Caco-2 (cell line): Measurements from ENCODE around the gene IPO4. TPM values are rescaled to one million over a fixed set of nuclear protein-coding genes. Genes with fewer than 3 reads are reported as not detected.

Experiments used
- BruUV-seq: library from RNA; stranded (reverse); fragments of 400-500 nt; replicated peaks from 2 replicates; lab custom pipeline; 2021; lab: Mats Ljungman, UMichigan
- CTCF ChIA-PET: fragments of 300-600 bp; sonication (Branson Sonifier 250); formaldehyde crosslinking; loops from one replicate; lab custom pipeline; 2022; ENCODE audit warnings: antibody characterized with exemption; lab: Charles Lee
- POLR2A ChIA-PET: fragments of 300-600 bp; sonication (Branson Sonifier 250); formaldehyde crosslinking; loops from one replicate; lab custom pipeline; 2022; ENCODE audit warnings: antibody characterized with exemption; lab: Charles Lee
- DNase-seq, 2 experiments: peaks; one replicate each; pipeline versions ENCODE4 v3.0.0 to v3.0.0-alpha.2; 2020 to 2022
- H3K27me3 ChIP-seq: replicated peaks from 2 replicates; pipeline ENCODE4 v1.6.0; 2011; ENCODE audit warnings: low read length; ENCODE audit not compliant: control insufficient read depth, insufficient read depth
- H3K36me3 ChIP-seq: 2 replicates; pipeline ENCODE4 v1.5.1; 2011; ENCODE audit warnings: low read length; ENCODE audit not compliant: control insufficient read depth, insufficient read depth
- H3K4me1 ChIP-seq: fragments of 250-450 bp; sonication (Bioruptor Pico); 2 replicates; pipeline ENCODE4 v1.5.1; 2020; ENCODE audit warnings: mild to moderate bottlenecking
- H3K4me3 ChIP-seq: 2 replicates; pipeline ENCODE4 v1.5.1; 2011; ENCODE audit warnings: low read depth, mild to moderate bottlenecking, control low read depth, low read length
- H3K9me3 ChIP-seq: fragments of 250-450 bp; sonication (Bioruptor Pico); 2 replicates; pipeline ENCODE4 v1.5.1; 2020; ENCODE audit warnings: mild to moderate bottlenecking, moderate library complexity
- H3K27ac Mint-ChIP-seq: one replicate; pipeline ENCODE4 v1.8.0; 2022; ENCODE audit warnings: mixed read lengths; ENCODE audit not compliant: unreplicated experiment
- H3K27me3 Mint-ChIP-seq: one replicate; pipeline ENCODE4 v1.8.0; 2022; ENCODE audit warnings: mixed read lengths; ENCODE audit not compliant: insufficient read depth, unreplicated experiment
- H3K36me3 Mint-ChIP-seq: one replicate; pipeline ENCODE4 v1.8.0; 2022; ENCODE audit warnings: mild to moderate bottlenecking, mixed read lengths; ENCODE audit not compliant: insufficient read depth, unreplicated experiment
- H3K4me1 Mint-ChIP-seq: one replicate; pipeline ENCODE4 v1.8.0; 2022; ENCODE audit warnings: low read depth, mixed read lengths; ENCODE audit not compliant: unreplicated experiment
- H3K4me3 Mint-ChIP-seq: one replicate; pipeline ENCODE4 v1.8.0; 2022; ENCODE audit warnings: mild to moderate bottlenecking, moderate library complexity, mixed read lengths; ENCODE audit not compliant: unreplicated experiment
- H3K9me3 Mint-ChIP-seq: one replicate; pipeline ENCODE4 v1.8.0; 2022; ENCODE audit warnings: mixed read lengths; ENCODE audit not compliant: unreplicated experiment
- intact Hi-C: fragments of 100-400 bp; cut with micrococcal nuclease; formaldehyde crosslinking; loops from one replicate; pipeline ENCODE4 v1.10.0; 2022; ENCODE audit not compliant: unreplicated experiment
- total RNA-seq: library from RNA; stranded (reverse); gene quantifications from 2 replicates; pipeline ENCODE4 v1.2.3, GENCODE V29; 2022
- TF ChIP-seq, protein P1 (sequence below), 2 experiments: fragments of 200-600 bp in 1 of 2; IDR thresholded peaks; 1 replicate in 1 of 2; 2 replicates in 1 of 2; pipeline versions ENCODE4 v1.5.1 to v1.8.0; 2011 to 2022; ENCODE audit warnings: antibody characterized with exemption in 1 of 2, control low read depth in 1 of 2, inconsistent platforms in 1 of 2, low read depth in 1 of 2, low read length in 1 of 2, mild to moderate bottlenecking in 1 of 2, moderate library complexity in 1 of 2; ENCODE audit not compliant: insufficient read depth in 1 of 2, severe bottlenecking in 1 of 2, unreplicated experiment in 1 of 2

IPO4 gene
- total RNA-seq, 1 experiment from 2014 or later = 85.4 TPM

DNA sequence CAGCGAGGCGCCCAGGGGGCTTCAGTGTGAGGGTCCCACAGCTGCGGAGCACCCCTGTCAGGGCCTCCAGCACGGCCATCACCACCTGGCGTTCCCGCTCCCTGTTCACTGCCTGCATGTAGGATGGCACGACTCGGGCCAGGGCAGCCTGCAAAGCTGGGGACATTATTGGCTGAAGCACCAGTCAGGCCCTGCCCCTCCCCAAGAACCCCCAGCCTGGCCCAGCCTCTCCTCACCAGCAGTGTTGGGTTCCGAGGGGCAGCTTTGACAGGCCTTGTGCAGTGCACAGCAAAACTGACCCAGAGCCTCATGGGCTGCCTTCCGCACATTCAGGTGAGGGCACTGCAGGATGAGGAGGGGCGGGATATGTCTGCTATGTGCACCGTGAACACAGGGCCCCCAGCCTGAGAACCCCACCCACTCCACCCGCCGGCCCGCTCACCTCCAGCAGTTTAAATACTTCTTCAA, 5.6 kb downstream of the IPO4 start:
- Histone ChIP-seq H3K36me3 (peaks cover 3% of the 10 kb centered on the region), H3K27me3 (no peaks in the 10 kb centered on the region), H3K4me1 (no peaks in the 10 kb centered on the region), H3K4me3 (no peak overlapping the region), H3K9me3 (no peaks in the 10 kb centered on the region)
- peaks cover 57% of the 10 kb centered on the region for H3K36me3 Mint-ChIP-seq
- TF ChIP-seq, protein P1, sequence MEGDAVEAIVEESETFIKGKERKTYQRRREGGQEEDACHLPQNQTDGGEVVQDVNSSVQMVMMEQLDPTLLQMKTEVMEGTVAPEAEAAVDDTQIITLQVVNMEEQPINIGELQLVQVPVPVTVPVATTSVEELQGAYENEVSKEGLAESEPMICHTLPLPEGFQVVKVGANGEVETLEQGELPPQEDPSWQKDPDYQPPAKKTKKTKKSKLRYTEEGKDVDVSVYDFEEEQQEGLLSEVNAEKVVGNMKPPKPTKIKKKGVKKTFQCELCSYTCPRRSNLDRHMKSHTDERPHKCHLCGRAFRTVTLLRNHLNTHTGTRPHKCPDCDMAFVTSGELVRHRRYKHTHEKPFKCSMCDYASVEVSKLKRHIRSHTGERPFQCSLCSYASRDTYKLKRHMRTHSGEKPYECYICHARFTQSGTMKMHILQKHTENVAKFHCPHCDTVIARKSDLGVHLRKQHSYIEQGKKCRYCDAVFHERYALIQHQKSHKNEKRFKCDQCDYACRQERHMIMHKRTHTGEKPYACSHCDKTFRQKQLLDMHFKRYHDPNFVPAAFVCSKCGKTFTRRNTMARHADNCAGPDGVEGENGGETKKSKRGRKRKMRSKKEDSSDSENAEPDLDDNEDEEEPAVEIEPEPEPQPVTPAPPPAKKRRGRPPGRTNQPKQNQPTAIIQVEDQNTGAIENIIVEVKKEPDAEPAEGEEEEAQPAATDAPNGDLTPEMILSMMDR (IDR thresholded peaks at IDR 0.05; ENCODE audit: insufficient read depth in 1 of 2, low read depth in 1 of 2, low read length in 1 of 2, severe bottlenecking in 1 of 2, unreplicated experiment in 1 of 2) = no peak
- no TSS peak for BruUV-seq
- intact Hi-C loops = no loop called here
- H3K27me3 Mint-ChIP-seq = no peaks in the 10 kb centered on the region
- no peak overlapping the region for H3K27ac Mint-ChIP-seq
- POLR2A ChIA-PET = no interaction called here
- H3K4me3 Mint-ChIP-seq = no peak overlapping the region
- CTCF ChIA-PET = no interaction called here
- DNase-seq = no peak
- peaks cover 7% of the 10 kb centered on the region for H3K4me1 Mint-ChIP-seq
- H3K9me3 Mint-ChIP-seq = no peaks in the 10 kb centered on the region

DNA sequence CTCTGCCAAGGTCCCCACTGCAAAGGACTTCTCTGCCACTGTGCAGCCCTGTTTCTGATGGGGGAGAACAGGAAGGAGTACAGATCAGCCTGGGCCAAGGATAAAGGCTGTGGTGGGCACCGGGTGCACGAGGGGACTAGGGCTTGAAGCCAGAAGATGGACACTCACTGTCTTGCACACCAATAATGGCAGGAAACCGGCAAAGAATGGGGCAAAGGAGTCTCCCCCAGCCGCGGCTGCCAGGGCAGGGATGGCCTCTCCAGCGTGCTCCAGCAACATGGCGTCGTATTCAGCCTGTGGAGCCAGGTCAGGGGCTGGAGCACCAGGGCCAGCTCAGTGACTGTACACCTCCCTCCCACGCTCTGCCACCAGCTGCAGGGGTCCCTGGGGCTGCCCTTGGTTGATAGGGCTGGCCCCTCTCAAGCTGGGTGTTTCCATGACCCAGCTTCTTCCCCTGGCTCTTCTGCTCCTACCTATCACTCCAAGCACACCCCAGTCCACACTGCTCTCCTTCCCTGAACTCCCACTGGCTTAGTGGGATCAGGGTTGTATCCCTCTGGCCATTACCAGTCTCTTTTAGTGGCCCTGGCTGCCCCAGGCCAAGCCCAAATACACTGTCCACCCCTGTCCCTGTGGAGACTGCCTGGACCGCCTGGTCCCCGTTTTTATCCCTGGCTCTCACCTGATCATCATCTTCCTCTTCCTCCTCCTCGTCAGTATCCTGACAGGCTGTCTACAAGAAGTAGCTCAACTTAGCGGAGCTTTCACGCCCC, 6.3 kb downstream of the IPO4 start:
- ChIA-PET CTCF (no interaction called here), POLR2A (no interaction called here)
- intact Hi-C loops = no loop called here
- TF ChIP-seq, protein P1 (IDR thresholded peaks at IDR 0.05; ENCODE audit: insufficient read depth in 1 of 2, low read depth in 1 of 2, low read length in 1 of 2, severe bottlenecking in 1 of 2, unreplicated experiment in 1 of 2) = no peak
- Mint-ChIP-seq H3K4me1 (peaks cover 4% of the 10 kb centered on the region), H3K27me3 (no peaks in the 10 kb centered on the region), H3K36me3 (peaks cover 57% of the 10 kb centered on the region), H3K4me3 (no peak overlapping the region), H3K27ac (no peak overlapping the region), H3K9me3 (no peaks in the 10 kb centered on the region)
- no peaks in the 10 kb centered on the region for H3K27me3 ChIP-seq
- H3K4me1 ChIP-seq = no peaks in the 10 kb centered on the region
- no TSS peak for BruUV-seq
- H3K36me3 ChIP-seq = peaks cover 3% of the 10 kb centered on the region
- no peak overlapping the region for H3K4me3 ChIP-seq
- DNase-seq = no peak
- no peaks in the 10 kb centered on the region for H3K9me3 ChIP-seq

DNA sequence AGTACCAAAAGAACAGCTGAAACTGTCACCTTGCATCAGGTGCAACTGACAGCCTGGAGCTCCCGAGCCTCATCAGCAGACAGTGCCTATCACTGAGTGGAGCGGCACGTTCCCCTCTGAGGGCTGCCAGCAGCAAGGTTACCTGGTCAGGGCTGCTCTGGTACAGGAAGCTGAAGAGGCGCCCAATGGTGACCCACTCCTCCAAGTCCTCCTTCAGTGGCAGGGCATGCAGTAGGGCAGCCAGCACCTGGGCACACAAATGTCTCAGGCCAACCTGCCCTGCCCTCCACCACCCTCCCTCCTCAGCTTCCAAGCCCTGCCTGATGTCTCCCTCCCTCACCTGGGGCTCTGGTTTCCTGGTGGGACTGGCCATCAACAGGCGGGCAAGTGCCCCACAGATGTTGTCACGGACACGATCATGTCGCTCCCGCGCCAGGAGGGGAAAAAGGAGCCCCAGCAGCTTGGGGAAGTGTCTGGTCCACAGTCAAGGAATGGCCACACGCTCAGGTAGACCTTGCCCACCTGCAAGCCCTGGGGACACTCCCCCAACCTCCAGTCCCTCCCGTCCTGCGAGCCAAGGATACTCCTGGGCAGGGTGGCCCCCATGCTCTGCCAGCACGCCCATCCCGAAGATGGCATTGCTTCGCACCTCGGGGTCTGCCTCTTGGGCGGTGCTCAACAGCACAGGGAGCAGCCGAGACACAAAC, 7.1 kb downstream of the IPO4 start:
- no peaks in the 10 kb centered on the region for H3K9me3 Mint-ChIP-seq
- no peaks in the 10 kb centered on the region for H3K4me1 Mint-ChIP-seq
- Histone ChIP-seq H3K27me3 (no peaks in the 10 kb centered on the region), H3K36me3 (peaks cover 3% of the 10 kb centered on the region), H3K4me1 (no peaks in the 10 kb centered on the region), H3K4me3 (no peak overlapping the region), H3K9me3 (no peaks in the 10 kb centered on the region)
- H3K4me3 Mint-ChIP-seq = no peak overlapping the region
- intact Hi-C loops = no loop called here
- no TSS peak for BruUV-seq
- ChIA-PET POLR2A (no interaction called here), CTCF (no interaction called here)
- no peak for DNase-seq
- H3K36me3 Mint-ChIP-seq = peaks cover 58% of the 10 kb centered on the region
- H3K27me3 Mint-ChIP-seq = no peaks in the 10 kb centered on the region
- no peak overlapping the region for H3K27ac Mint-ChIP-seq
- TF ChIP-seq, protein P1 (IDR thresholded peaks at IDR 0.05; ENCODE audit: insufficient read depth in 1 of 2, low read depth in 1 of 2, low read length in 1 of 2, severe bottlenecking in 1 of 2, unreplicated experiment in 1 of 2) = no peak
